HG03469 (cell line): Measurements from ENCODE around the gene NLRP6.

Source experiments
- ATAC-seq: cut with Tn5 transposase; IDR thresholded peaks from one replicate; pipeline ENCODE4 v1.9.1; 2021; ENCODE audit warnings: mild to moderate bottlenecking, moderate library complexity, moderate number of reproducible peaks; ENCODE audit not compliant: unreplicated experiment

Gene NLRP6

GRCh38 chr11:292211-293121 is 14.3 kb downstream of the NLRP6 start:
- ATAC-seq = no peak

GRCh38 chr11:293271-293851 is 15.2 kb downstream of the NLRP6 start:
- no peak for ATAC-seq

GRCh38 chr11:293852-294661 is 15.8 kb downstream of the NLRP6 start:
- no peak for ATAC-seq

GRCh38 chr11:294780-295179 is 16.6 kb downstream of the NLRP6 start:
- ATAC-seq = no peak

- ATAC-seq = no peak
Observed at GRCh38 chr11:295351-296170, 17.4 kb downstream of the NLRP6 start.

- no peak for ATAC-seq
Observed at GRCh38 chr11:296171-297050, 18.2 kb downstream of the NLRP6 start.

- ATAC-seq = no peak
Observed at GRCh38 chr11:297051-297585, 18.9 kb downstream of the NLRP6 start.

- no peak for ATAC-seq
Observed at GRCh38 chr11:297586-298405, 19.6 kb downstream of the NLRP6 start.

GRCh38 chr11:298406-299065 is 20.3 kb downstream of the NLRP6 start:
- no peak for ATAC-seq

- ATAC-seq = no peak
Observed at GRCh38 chr11:299081-299891, 21.1 kb downstream of the NLRP6 start, which contains the start of gene IFITM5. Gene IFITM5 (minus strand): TSS chr11:299526. CDS start chr11:299490, 36 bp downstream.

- ATAC-seq = no peak
Observed at GRCh38 chr11:299951-300735, 21.9 kb downstream of the NLRP6 start.

- ATAC-seq = no peak
Observed at GRCh38 chr11:303363-303762, 25.2 kb downstream of the NLRP6 start.

GRCh38 chr11:304061-304506 is 25.9 kb downstream of the NLRP6 start:
- no peak for ATAC-seq

- no peak for ATAC-seq
Observed at GRCh38 chr11:304915-305843, 27.0 kb downstream of the NLRP6 start.

GRCh38 chr11:305844-306211 is 27.6 kb downstream of the NLRP6 start:
- no peak for ATAC-seq
